HCT116 (cell line): ENCODE results near the gene BICRA. TPM values are rescaled to one million over a fixed set of nuclear protein-coding genes. Genes with fewer than 3 reads are reported as not detected.

Experiments
- ATAC-seq: fragments of 200-7000 bp; cut with Tn5 transposase; 2 replicates; pipeline ENCODE4 v1.9.1; 2020; ENCODE audit warnings: mild to moderate bottlenecking, moderate library complexity
- BruUV-seq: library from RNA; stranded (reverse); fragments of 400-500 nt; replicated peaks from 2 replicates; lab custom pipeline; 2021; lab: Mats Ljungman, UMichigan
- CTCF ChIA-PET: fragments of 300-600 bp; sonication (Branson Sonifier 250); formaldehyde crosslinking; loops from one replicate; lab custom pipeline; 2021; ENCODE audit warnings: antibody characterized with exemption; lab: Charles Lee
- POLR2A ChIA-PET: fragments of 300-600, 350-600 bp; sonication (Branson Sonifier 250); formaldehyde crosslinking; loops from one replicate; lab custom pipeline; 2021; ENCODE audit warnings: antibody characterized with exemption; lab: Charles Lee
- RAD21 ChIA-PET, 2 experiments: fragments of 300-600 bp; sonication (Branson Sonifier 250); formaldehyde crosslinking; loops; one replicate each; lab custom pipeline; 2023; ENCODE audit warnings: low total read pairs in 2 of 2; ENCODE audit not compliant: uncharacterized antibody in 2 of 2, unreplicated experiment in 2 of 2, low non-redundant PET in 1 of 2; lab: Charles Lee
- DNase-seq: peaks from one replicate; pipeline ENCODE4 v3.0.0-alpha.2; 2010; ENCODE audit warnings: low read depth, low spot score
- H2AFZ ChIP-seq: fragments of 200-600 bp; shearing (Covaris generic), sonication (generic); 2 replicates; pipeline ENCODE4 v1.6.1; 2017; ENCODE audit warnings: low read depth, mixed run types, mixed read lengths, antibody characterized with exemption, low read length; ENCODE audit not compliant: poor library complexity, severe bottlenecking
- H3K27ac ChIP-seq: 2 replicates; pipeline ENCODE4 v1.5.1; 2012; ENCODE audit warnings: low read depth, low read length
- H3K27me3 ChIP-seq: fragments of 200-600 bp; sonication (generic); 2 replicates; pipeline ENCODE4 v1.6.1; 2016; ENCODE audit warnings: mixed run types, low read length, mixed read lengths; ENCODE audit not compliant: insufficient read depth
- H3K36me3 ChIP-seq, 2 experiments: fragments of 200-500 bp in 1 of 2; fragments of 200-600 bp in 1 of 2; sonication (Bioruptor generic) in 1 of 2; sonication (generic) in 1 of 2; 2 replicates each; pipeline versions ENCODE4 v1.5.1 to v1.6.1; 2014 to 2016; ENCODE audit warnings: low read length in 2 of 2, inconsistent platforms in 1 of 2, mixed read lengths in 1 of 2, mixed run types in 1 of 2; ENCODE audit not compliant: insufficient read depth in 2 of 2, control insufficient read depth in 1 of 2
- H3K4me1 ChIP-seq, 2 experiments: fragments of 200-600 bp in 1 of 2; sonication (generic) in 1 of 2; 2 replicates each; pipeline versions ENCODE4 v1.5.1 to v1.6.1; 2012 to 2017; ENCODE audit warnings: low read length in 2 of 2, inconsistent platforms in 1 of 2, mild to moderate bottlenecking in 1 of 2, mixed read lengths in 1 of 2, mixed run types in 1 of 2, moderate library complexity in 1 of 2; ENCODE audit not compliant: insufficient read depth in 2 of 2, control insufficient read depth in 1 of 2
- H3K4me2 ChIP-seq: fragments of 200-600 bp; sonication (generic); 2 replicates; pipeline ENCODE4 v1.6.1; 2017; ENCODE audit warnings: mixed run types, low read length, mixed read lengths
- H3K4me3 ChIP-seq, 2 experiments: fragments of 200-600 bp in 1 of 2; sonication (generic) in 1 of 2; replicated peaks in 1 of 2; 2 replicates each; pipeline ENCODE4 v1.5.1; 2011 to 2016; ENCODE audit warnings: low read length in 2 of 2, control low read depth in 1 of 2, low read depth in 1 of 2, mild to moderate bottlenecking in 1 of 2, mixed read lengths in 1 of 2, mixed run types in 1 of 2
- H3K79me2 ChIP-seq: fragments of 200-600 bp; sonication (generic); 2 replicates; pipeline ENCODE4 v1.6.1; 2017; ENCODE audit warnings: mild to moderate bottlenecking, mixed run types, low read length, moderate library complexity, mixed read lengths; ENCODE audit not compliant: insufficient read depth
- H3K9ac ChIP-seq: fragments of 200-600 bp; sonication (generic); 2 replicates; pipeline ENCODE4 v1.6.1; 2016; ENCODE audit warnings: low read length, mixed read lengths
- H3K9me2 ChIP-seq: fragments of 200-600 bp; sonication (generic), shearing (Covaris generic); 2 replicates; pipeline ENCODE4 v1.6.1; 2017; ENCODE audit warnings: mixed run types, mild to moderate bottlenecking, moderate library complexity; ENCODE audit not compliant: insufficient read depth
- H3K9me3 ChIP-seq, 2 experiments: fragments of 200-500 bp in 1 of 2; fragments of 200-600 bp in 1 of 2; sonication (Bioruptor generic) in 1 of 2; sonication (generic) in 1 of 2; 2 replicates each; pipeline ENCODE4 v1.6.1; 2014 to 2017; ENCODE audit warnings: low read length in 2 of 2, mixed read lengths in 2 of 2, inconsistent platforms in 1 of 2, low read depth in 1 of 2, mild to moderate bottlenecking in 1 of 2, mixed run types in 1 of 2, moderate library complexity in 1 of 2; ENCODE audit not compliant: control insufficient read depth in 1 of 2, insufficient read depth in 1 of 2
- H4K20me1 ChIP-seq: fragments of 200-600 bp; sonication (generic), shearing (Covaris generic); 2 replicates; pipeline ENCODE4 v1.6.1; 2017; ENCODE audit warnings: mixed run types, mild to moderate bottlenecking, moderate library complexity; ENCODE audit not compliant: insufficient read depth
- ELF1 ChIP-seq: IDR thresholded peaks from 2 replicates; pipeline ENCODE4 v1.6.1; 2012; ENCODE audit warnings: low read depth, borderline replicate concordance
- EZH2 ChIP-seq: fragments of 200-600 bp; sonication (generic); IDR thresholded peaks from 2 replicates; pipeline ENCODE4 v1.6.1; 2017; ENCODE audit warnings: antibody characterized with exemption, mixed run types
- EZH2phosphoT487 ChIP-seq: fragments of 200-600 bp; IDR thresholded peaks from 2 replicates; pipeline ENCODE4 v1.6.1; 2018; ENCODE audit warnings: antibody characterized with exemption, borderline replicate concordance
- FOSL1 ChIP-seq: IDR thresholded peaks from 2 replicates; pipeline ENCODE4 v1.6.1; 2012; ENCODE audit warnings: low read depth
- JUND ChIP-seq: IDR thresholded peaks from 2 replicates; pipeline ENCODE4 v1.6.1; 2012
- POLR2A ChIP-seq: IDR thresholded peaks from 2 replicates; pipeline ENCODE4 v1.7.0; 2011; ENCODE audit warnings: borderline replicate concordance; ENCODE audit not compliant: insufficient read depth, insufficient read length; ENCODE audit errors: extremely low read depth
- POLR2AphosphoS5 ChIP-seq: IDR thresholded peaks from 2 replicates; pipeline ENCODE4 v1.6.1; 2011; ENCODE audit warnings: mild to moderate bottlenecking, low read depth, low read length, moderate library complexity
- RAD21 ChIP-seq: IDR thresholded peaks from 2 replicates; pipeline ENCODE4 v1.6.1; 2012; ENCODE audit warnings: low read depth, mild to moderate bottlenecking
- SIN3A ChIP-seq: IDR thresholded peaks from 2 replicates; pipeline ENCODE4 v1.6.1; 2012; ENCODE audit warnings: low read depth
- SP1 ChIP-seq: IDR thresholded peaks from 2 replicates; pipeline ENCODE4 v1.6.1; 2012; ENCODE audit warnings: low read depth
- SRF ChIP-seq: IDR thresholded peaks from 2 replicates; pipeline ENCODE4 v1.6.1; 2012; ENCODE audit warnings: low read depth
- TCF7L2 ChIP-seq: IDR thresholded peaks from 2 replicates; pipeline ENCODE4 v1.7.0; 2011; ENCODE audit warnings: borderline replicate concordance, inconsistent platforms; ENCODE audit not compliant: insufficient read depth, insufficient read length; ENCODE audit errors: extremely low read depth
- YY1 ChIP-seq: IDR thresholded peaks from 2 replicates; pipeline ENCODE4 v1.6.1; 2011; ENCODE audit warnings: low read length, low read depth, moderate library complexity, mild to moderate bottlenecking; ENCODE audit not compliant: insufficient replicate concordance; ENCODE audit errors: extremely low read depth
- ZFX ChIP-seq: fragments of 450-650 bp; IDR thresholded peaks from 2 replicates; pipeline ENCODE4 v1.6.1; 2017
- ZNF274 ChIP-seq: fragments of 200-500 bp; sonication (Bioruptor generic); IDR thresholded peaks from 2 replicates; pipeline ENCODE4 v1.6.1; 2014; ENCODE audit warnings: mild to moderate bottlenecking, low read depth, low read length, inconsistent platforms
- intact Hi-C: fragments of 100-400 bp; cut with micrococcal nuclease; formaldehyde crosslinking; loops from 2 replicates; pipeline ENCODE4 v1.10.0; 2022
- total RNA-seq: library from RNA; stranded (reverse); gene quantifications from one replicate; pipeline ENCODE4 v1.2.1, GENCODE V29; 2021; ENCODE audit not compliant: unreplicated experiment
- TF ChIP-seq, protein P1 (sequence below): IDR thresholded peaks from 2 replicates; pipeline ENCODE4 v1.6.1; 2011; ENCODE audit warnings: mild to moderate bottlenecking, low read length, moderate library complexity; ENCODE audit not compliant: insufficient replicate concordance; ENCODE audit errors: extremely low read depth
- TF ChIP-seq, protein P2 (sequence below): IDR thresholded peaks from 2 replicates; pipeline ENCODE4 v1.6.1; 2012
- TF ChIP-seq, protein P3 (sequence below): IDR thresholded peaks from 2 replicates; pipeline ENCODE4 v1.6.1; 2012; ENCODE audit warnings: low read depth

The BICRA gene
- total RNA-seq, 1 experiment from 2014 or later, result 11.3 TPM

DNA sequence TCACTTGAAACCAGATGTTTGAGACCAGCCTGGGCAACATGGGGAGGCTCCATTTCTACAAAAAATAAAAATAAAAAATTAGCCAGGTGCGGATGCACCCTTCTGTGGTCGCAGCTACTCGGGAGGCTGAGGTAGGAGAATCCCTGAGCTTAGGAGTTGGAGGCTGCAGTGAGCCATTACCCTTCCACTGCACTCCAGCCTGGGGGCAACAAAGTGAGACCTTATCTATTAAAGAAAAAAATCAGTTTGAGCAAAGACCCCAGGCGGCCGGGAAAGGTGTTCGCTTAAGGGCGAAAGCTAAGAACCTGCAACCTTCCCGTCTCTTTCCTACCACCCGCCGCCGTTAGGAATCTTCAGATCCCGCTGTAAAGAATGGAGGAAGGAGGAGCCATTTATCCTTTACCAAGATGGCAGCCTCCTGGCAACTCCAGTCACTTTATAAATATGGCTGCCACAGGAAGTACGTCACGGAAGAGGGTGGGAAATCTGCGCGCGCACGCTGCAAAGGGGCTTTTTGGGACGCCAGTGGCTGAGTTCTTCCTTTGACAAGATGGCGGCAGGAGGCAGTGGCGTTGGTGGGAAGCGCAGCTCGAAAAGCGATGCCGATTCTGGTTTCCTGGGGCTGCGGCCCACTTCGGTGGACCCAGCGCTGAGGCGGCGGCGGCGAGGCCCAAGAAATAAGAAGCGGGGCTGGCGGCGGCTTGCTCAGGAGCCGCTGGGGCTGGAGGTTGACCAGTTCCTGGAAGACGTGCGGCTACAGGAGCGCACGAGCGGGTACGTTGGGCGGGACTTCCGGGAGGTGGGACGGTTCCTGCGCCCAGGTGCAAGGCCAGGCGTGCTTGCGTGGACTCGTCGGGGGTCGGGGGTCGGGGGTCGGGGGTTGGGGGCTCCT, 136.3 kb downstream of the BICRA start, which contains the start of gene NOP53:
Gene NOP53 (plus strand): TSS at position 537 of the 892 bp plus-strand sequence. CDS start 14 bp downstream, at position 551.
- POLR2A ChIA-PET, result interaction anchor here (0.6 to 5.2 kb wide), 7 partner anchors 16 to 78 kb away, joined by 3 to 32 read pairs (median 3); partner anchors contain the start of gene EHD2
- Histone ChIP-seq H3K27ac (peak within 1 kb of the TSS; percentile 85), H4K20me1 (no peaks in the 10 kb centered on the region), H3K36me3 (peaks cover 23 to 38% of the 10 kb centered on the region in 2 experiments), H3K9me3 (no peaks in the 10 kb centered on the region), H2AFZ (no peak within 1 kb of the TSS), H3K27me3 (no peaks in the 10 kb centered on the region), H3K9me2 (no peaks in the 10 kb centered on the region), H3K9ac (peak within 1 kb of the TSS; percentile 88), H3K4me2 (peak within 1 kb of the TSS; percentile 71), H3K79me2 (peaks cover 46% of the 10 kb centered on the region), H3K4me1 (peaks cover 25 to 43% of the 10 kb centered on the region in 2 experiments), H3K4me3 (peak within 1 kb of the TSS; percentile 74 to 83)
- CTCF ChIA-PET, result interaction anchor here (1.4 to 4.0 kb wide), 4 partner anchors 21 to 308 kb away, joined by 3 to 68 read pairs (median 6); partner anchors contain the start of gene EHD2
- DNase-seq (peak; percentile 93), ATAC-seq (peak; percentile 71)
- BruUV-seq, result TSS peak; percentile 95
- RAD21 ChIA-PET, result no interaction called here
- intact Hi-C loops, result no loop called here
- no peak for TF ChIP-seq JUND
- no peak for TF ChIP-seq EZH2
- TF ChIP-seq, protein P1, sequence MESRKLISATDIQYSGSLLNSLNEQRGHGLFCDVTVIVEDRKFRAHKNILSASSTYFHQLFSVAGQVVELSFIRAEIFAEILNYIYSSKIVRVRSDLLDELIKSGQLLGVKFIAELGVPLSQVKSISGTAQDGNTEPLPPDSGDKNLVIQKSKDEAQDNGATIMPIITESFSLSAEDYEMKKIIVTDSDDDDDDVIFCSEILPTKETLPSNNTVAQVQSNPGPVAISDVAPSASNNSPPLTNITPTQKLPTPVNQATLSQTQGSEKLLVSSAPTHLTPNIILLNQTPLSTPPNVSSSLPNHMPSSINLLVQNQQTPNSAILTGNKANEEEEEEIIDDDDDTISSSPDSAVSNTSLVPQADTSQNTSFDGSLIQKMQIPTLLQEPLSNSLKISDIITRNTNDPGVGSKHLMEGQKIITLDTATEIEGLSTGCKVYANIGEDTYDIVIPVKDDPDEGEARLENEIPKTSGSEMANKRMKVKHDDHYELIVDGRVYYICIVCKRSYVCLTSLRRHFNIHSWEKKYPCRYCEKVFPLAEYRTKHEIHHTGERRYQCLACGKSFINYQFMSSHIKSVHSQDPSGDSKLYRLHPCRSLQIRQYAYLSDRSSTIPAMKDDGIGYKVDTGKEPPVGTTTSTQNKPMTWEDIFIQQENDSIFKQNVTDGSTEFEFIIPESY, result no peak
- no peak for TF ChIP-seq EZH2phosphoT487
- TF ChIP-seq RAD21, result no peak
- peak; percentile 8 for TF ChIP-seq TCF7L2
- peak; percentile 51 for TF ChIP-seq SP1
- TF ChIP-seq ZFX, result peak; percentile 40; the same call in 1 of the 2 replicates
- TF ChIP-seq SRF, result no peak
- TF ChIP-seq POLR2A, result no peak
- TF ChIP-seq YY1, result peak; percentile 99
- TF ChIP-seq, protein P2, sequence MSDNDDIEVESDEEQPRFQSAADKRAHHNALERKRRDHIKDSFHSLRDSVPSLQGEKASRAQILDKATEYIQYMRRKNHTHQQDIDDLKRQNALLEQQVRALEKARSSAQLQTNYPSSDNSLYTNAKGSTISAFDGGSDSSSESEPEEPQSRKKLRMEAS, result peak; percentile 88
- TF ChIP-seq ZNF274, result no peak
- TF ChIP-seq ELF1, result no peak; the same call in 1 of the 2 replicates
- TF ChIP-seq FOSL1, result no peak
- TF ChIP-seq POLR2AphosphoS5, result peak; percentile 67
- TF ChIP-seq, protein P3, sequence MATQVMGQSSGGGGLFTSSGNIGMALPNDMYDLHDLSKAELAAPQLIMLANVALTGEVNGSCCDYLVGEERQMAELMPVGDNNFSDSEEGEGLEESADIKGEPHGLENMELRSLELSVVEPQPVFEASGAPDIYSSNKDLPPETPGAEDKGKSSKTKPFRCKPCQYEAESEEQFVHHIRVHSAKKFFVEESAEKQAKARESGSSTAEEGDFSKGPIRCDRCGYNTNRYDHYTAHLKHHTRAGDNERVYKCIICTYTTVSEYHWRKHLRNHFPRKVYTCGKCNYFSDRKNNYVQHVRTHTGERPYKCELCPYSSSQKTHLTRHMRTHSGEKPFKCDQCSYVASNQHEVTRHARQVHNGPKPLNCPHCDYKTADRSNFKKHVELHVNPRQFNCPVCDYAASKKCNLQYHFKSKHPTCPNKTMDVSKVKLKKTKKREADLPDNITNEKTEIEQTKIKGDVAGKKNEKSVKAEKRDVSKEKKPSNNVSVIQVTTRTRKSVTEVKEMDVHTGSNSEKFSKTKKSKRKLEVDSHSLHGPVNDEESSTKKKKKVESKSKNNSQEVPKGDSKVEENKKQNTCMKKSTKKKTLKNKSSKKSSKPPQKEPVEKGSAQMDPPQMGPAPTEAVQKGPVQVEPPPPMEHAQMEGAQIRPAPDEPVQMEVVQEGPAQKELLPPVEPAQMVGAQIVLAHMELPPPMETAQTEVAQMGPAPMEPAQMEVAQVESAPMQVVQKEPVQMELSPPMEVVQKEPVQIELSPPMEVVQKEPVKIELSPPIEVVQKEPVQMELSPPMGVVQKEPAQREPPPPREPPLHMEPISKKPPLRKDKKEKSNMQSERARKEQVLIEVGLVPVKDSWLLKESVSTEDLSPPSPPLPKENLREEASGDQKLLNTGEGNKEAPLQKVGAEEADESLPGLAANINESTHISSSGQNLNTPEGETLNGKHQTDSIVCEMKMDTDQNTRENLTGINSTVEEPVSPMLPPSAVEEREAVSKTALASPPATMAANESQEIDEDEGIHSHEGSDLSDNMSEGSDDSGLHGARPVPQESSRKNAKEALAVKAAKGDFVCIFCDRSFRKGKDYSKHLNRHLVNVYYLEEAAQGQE, result no peak
- 0 out of 2 replicates have a peak, but pooled peaks have one; percentile 74 for TF ChIP-seq SIN3A
